Keratinocyte (primary cell): ENCODE measurements around the gene POMT1.
"Not testable (repeated sequence)": the region's sequence is repeated elsewhere in the genome, so short reads cannot be mapped to it uniquely, and the experiment has no call there.

ENCODE experiments used
- CTCF ChIP-seq, 3 experiments: IDR thresholded peaks in 1 of 3; conservative IDR thresholded peaks in 1 of 3; optimal IDR thresholded peaks in 1 of 3; 2 replicates in 2 of 3; 3 replicates in 1 of 3; pipeline versions ENCODE3 to v1.5.1; 2011; ENCODE audit warnings: low read length in 3 of 3, mild to moderate bottlenecking in 3 of 3, moderate library complexity in 2 of 3, control low read depth in 1 of 3, inconsistent platforms in 1 of 3; ENCODE audit not compliant: insufficient read depth in 2 of 3; ENCODE audit errors: extremely low read depth in 1 of 3
- EZH2 ChIP-seq: IDR thresholded peaks from one replicate; pipeline ENCODE4 v1.6.1; 2012; ENCODE audit warnings: inconsistent platforms, mild to moderate bottlenecking, low read length, moderate library complexity

GRCh38 chr9:131550465-131550864, 47.7 kb downstream of the POMT1 start:
- TF ChIP-seq CTCF (optimal IDR thresholded peaks at IDR 0.05 in 1 of 3, IDR thresholded peaks at IDR 0.05 in 1 of 3, conservative IDR thresholded peaks at IDR 0.05 in 1 of 3; ENCODE audit: extremely low read depth in 1 of 3, insufficient read depth in 2 of 3, low read length in 3 of 3); EZH2: not testable (repeated sequence)
